NCI-H82 treated with DMSO at 0.1 percent for 48 hours (cell line): ENCODE data around the gene FCRL1.

Source experiments
- DNase-seq: peaks from one replicate; lab custom pipeline; 2025; ENCODE audit not compliant: unreplicated experiment; lab: John Stamatoyannopoulos, UW

The FCRL1 gene, protein sequence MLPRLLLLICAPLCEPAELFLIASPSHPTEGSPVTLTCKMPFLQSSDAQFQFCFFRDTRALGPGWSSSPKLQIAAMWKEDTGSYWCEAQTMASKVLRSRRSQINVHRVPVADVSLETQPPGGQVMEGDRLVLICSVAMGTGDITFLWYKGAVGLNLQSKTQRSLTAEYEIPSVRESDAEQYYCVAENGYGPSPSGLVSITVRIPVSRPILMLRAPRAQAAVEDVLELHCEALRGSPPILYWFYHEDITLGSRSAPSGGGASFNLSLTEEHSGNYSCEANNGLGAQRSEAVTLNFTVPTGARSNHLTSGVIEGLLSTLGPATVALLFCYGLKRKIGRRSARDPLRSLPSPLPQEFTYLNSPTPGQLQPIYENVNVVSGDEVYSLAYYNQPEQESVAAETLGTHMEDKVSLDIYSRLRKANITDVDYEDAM

GRCh38 chr1:157819896-157820295 lies at the start of gene FCRL1:
Gene FCRL1 (minus strand): TSS chr1:157820120. CDS start chr1:157820037, 83 bp downstream.
- DNase-seq, result no peak

- no peak for DNase-seq
These were observed 48.7 kb upstream of the FCRL1 start for GRCh38 chr1:157868654-157869053.

- no peak for DNase-seq
These were observed 42.5 kb upstream of the FCRL1 start for GRCh38 chr1:157862114-157863070.

- no peak for DNase-seq
These were observed 36.6 kb upstream of the FCRL1 start for GRCh38 chr1:157856538-157856937.

DNA sequence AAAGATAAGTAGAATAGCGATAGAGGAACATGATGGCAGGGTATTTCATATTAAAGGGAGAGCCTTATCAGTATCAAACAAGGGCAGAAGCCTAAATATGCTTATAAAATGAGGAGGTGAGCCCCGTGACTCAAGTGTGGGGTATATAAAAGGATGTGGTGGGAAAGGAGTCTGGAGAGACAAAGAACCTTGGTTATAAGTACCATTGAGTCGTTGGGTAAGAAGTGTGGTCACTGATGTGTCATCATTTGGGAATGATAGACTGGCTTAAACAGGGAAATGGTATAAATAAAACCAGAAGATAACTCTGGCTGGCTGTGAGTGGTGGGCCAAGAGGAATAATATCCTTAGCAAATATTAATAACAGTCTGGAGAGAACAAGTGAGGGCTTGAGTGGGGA lies 32.6 kb upstream of the FCRL1 start:
- no peak for DNase-seq

GRCh38 chr1:157849229-157849875 lies 29.4 kb upstream of the FCRL1 start:
- DNase-seq, result no peak

DNA sequence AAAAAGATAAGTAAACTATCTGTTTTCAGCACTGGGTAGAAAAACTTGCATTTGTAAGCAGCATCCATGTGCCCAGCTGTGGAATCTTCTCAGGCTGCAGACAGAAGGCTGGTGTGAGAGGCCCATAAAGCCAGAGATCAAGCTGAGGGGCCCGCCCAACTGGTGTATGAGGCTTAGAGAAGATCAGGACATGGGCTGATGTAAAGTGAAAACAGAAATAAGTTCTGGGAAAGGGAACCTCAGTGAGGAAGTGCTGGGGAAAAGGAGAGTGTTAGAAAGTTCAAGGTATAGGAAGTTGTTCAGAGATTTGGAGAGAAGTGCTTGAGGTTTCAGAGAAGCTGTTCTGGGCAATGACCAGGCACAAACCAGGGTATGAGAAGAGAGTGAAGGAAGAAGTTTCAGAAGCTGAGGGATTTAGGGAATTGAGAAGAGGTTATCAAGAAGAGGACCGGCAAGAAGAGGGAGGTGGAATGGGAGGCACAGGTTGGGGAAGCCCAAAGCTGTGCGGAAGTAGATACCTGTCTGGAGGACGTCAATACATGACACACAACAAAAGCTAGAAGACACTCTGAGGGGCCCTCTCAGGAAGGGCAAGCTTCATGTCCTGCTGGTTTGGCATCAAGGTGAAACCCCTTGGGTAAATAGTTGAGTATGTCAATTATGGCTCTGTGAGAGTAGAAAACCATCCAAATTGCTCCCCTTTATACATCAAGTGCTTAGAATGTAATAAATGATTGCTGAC lies 24.3 kb upstream of the FCRL1 start:
- DNase-seq, result no peak

DNA sequence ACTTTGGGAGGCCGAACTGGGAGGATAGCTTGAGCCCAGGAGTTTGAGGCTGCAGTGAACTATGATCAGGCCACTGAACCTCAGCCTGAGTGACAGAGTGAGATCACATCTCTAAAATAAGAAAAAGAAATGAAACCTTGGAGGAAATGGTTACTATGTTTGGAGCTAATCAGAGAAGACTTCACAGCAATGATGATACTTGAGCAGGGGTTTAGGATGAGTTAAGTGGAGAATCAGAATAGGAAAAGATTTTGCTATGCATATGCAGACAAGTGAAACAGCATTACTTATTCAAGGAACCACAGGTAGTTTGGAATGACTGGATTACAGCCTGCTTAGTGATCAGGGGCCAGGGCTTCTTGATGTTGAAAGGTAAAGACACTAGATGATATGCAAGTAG lies 23.0 kb upstream of the FCRL1 start:
- no peak for DNase-seq

DNA sequence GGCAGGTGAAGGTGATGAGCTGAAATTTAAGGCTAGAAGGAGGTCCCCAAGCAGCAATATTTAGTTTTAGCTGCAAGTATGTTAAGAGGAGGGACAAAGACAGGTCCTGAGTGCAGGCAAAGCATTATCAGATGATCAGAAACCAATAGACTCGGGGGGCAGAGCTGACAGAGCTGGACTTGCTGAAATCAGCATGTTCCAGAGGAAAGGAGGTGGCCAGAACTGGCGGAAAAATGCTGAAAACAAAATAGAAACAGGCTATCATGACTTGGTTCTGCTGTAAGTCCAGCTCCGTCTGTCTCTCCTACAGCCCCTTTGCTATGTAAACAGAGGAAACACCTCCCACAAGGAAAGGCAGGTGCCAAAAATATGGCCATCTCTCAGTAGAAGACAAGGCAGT lies 21.8 kb upstream of the FCRL1 start, which contains the start of gene CD5L:
Gene CD5L, minus strand, starts transcription at position 101 of the 400 bp plus-strand sequence. CDS start 107 bp downstream, outside the sequence.
- DNase-seq, result no peak

GRCh38 chr1:157838966-157839365 lies 19.0 kb upstream of the FCRL1 start:
- DNase-seq, result no peak

DNA sequence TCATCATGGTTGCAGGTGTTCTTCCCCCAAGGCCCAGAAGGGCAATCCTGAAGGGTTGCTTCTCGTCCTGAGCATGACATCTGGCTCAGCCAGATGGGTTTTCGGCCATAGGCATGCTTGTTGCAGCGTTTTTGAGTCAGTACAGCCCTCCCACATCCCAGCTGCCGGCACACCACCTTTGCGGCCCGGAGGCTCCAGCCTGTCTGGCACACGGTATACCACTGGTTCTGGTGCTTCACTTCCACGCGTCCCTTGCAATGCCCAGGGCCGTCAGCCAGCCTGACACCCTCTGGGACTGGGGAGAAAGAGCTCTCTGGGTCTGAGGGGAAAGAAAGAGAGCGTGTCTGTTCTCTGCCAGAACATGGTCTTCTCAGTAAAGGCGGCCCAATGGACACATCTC lies 14.5 kb upstream of the FCRL1 start:
- no peak for DNase-seq

- DNase-seq, result no peak
These were observed 13.2 kb upstream of the FCRL1 start for GRCh38 chr1:157833145-157833544.

GRCh38 chr1:157831968-157832626 lies 12.2 kb upstream of the FCRL1 start:
- no peak for DNase-seq

DNA sequence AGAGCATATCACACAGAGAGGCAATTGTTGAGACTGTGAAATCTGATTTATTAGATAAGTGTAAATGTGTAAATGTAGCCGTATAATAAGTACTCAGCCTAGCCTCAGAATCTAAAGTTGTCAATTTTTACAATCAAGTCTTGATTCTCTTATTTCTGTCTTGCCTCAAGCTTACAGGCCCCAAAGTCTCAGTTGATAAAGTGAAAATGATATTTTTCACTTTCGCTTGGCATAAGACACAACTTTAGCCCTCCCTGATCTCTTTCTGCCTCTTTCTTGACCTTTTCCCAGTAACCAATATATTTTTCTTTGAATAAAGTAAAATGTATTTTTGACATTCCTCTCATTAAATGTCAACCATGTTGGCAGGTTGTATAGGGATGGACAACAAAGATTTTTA lies 11.0 kb upstream of the FCRL1 start:
- no peak for DNase-seq

DNA sequence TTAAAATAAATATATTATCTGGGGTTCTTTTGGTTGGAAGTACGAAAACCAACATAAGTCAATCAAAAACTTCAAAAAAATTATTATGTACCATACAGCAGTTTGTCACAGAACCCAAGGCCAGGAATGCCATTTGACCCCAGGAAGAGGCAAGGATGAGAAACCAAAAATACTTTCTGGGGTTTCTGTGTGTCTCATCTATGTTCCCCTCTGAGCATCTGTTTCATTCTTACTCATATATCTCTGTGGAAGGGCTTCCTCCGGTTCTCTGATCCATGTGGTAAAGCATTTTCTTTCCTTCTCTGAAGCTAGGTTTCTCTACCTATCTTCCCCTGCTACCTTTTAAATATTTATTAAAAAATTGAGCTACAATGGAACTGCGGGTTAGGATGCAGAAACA lies 9.8 kb upstream of the FCRL1 start:
- DNase-seq, result no peak

GRCh38 chr1:157829210-157829609 lies 9.3 kb upstream of the FCRL1 start:
- DNase-seq, result no peak

- DNase-seq, result no peak
These were observed 379 bp upstream of the FCRL1 start for GRCh38 chr1:157820299-157820698.

- no peak for DNase-seq
These were observed 705 bp downstream of the FCRL1 start for GRCh38 chr1:157819215-157819614.

- DNase-seq, result no peak
These were observed 6.7 kb downstream of the FCRL1 start for GRCh38 chr1:157813269-157813668.
